ENCODE measurements around the gene SPATS2L.

GRCh38 chr2:200360364-200360763 is 53.9 kb downstream of the SPATS2L start:
- TF ChIP-seq CTCF (IDR thresholded peaks at IDR 0.05) (no peak), EZH2 (IDR thresholded peaks at IDR 0.05; ENCODE audit: borderline replicate concordance, insufficient read depth, low read depth, low read length, poor library complexity, severe bottlenecking) (no peak)
